ENCODE measurements around the gene SH3YL1. TPM values are rescaled to one million over a fixed set of nuclear protein-coding genes. Genes with fewer than 3 reads are reported as not detected.

SH3YL1 gene
- total RNA-seq, 2 donors from 2014 or later = 28.6 to 40.6 TPM

- Histone ChIP-seq H3K27me3 (replicated peaks; ENCODE audit: insufficient read depth) (no peaks in the 10 kb centered on the region), H3K36me3 (no peaks in the 10 kb centered on the region), H3K4me3 (no peak overlapping the region), H3K27ac (no peak overlapping the region), H3K4me1 (ENCODE audit: control insufficient read depth in 1 of 2, low read depth in 2 of 2) (peaks cover 0 to 41% of the 10 kb centered on the region in 2 donors), H3K9me3 (no peaks in the 10 kb centered on the region)
- DNase-seq (ENCODE audit: low spot score) = no peak
- TF ChIP-seq CTCF (IDR thresholded peaks at IDR 0.05) = no peak
- ATAC-seq (ENCODE audit: insufficient number of reproducible peaks, low FRiP score, low read depth) = no peak
Observed at GRCh38 chr2:202945-203344, 60.9 kb downstream of the SH3YL1 start.

- Histone ChIP-seq H3K4me3 (no peak overlapping the region), H3K36me3 (no peaks in the 10 kb centered on the region), H3K27ac (no peak overlapping the region), H3K4me1 (ENCODE audit: control insufficient read depth in 1 of 2, low read depth in 2 of 2) (peaks cover 0 to 41% of the 10 kb centered on the region in 2 donors), H3K27me3 (replicated peaks; ENCODE audit: insufficient read depth) (no peaks in the 10 kb centered on the region), H3K9me3 (no peaks in the 10 kb centered on the region)
- no peak for TF ChIP-seq CTCF (IDR thresholded peaks at IDR 0.05)
- ATAC-seq (ENCODE audit: insufficient number of reproducible peaks, low FRiP score, low read depth) = no peak
- DNase-seq (ENCODE audit: low spot score) = no peak
Observed at GRCh38 chr2:201648-202433, 62.0 kb downstream of the SH3YL1 start.

- ATAC-seq (ENCODE audit: insufficient number of reproducible peaks, low FRiP score, low read depth) = no peak
- Histone ChIP-seq H3K27ac (peak overlapping the region in 1 of 2 donors; percentile 22), H3K9me3 (no peaks in the 10 kb centered on the region)
Observed at GRCh38 chr2:199041-199966, 64.5 kb downstream of the SH3YL1 start.

GRCh38 chr2:196406-196805 is 67.4 kb downstream of the SH3YL1 start:
- H3K9me3 ChIP-seq = no peaks in the 10 kb centered on the region
- H3K4me1 ChIP-seq (ENCODE audit: control insufficient read depth in 1 of 2, low read depth in 2 of 2) = peaks cover 12 to 43% of the 10 kb centered on the region in 2 donors
- H3K4me3 ChIP-seq = no peak overlapping the region
- H3K36me3 ChIP-seq = no peaks in the 10 kb centered on the region
- no peak for DNase-seq (ENCODE audit: low spot score)
- TF ChIP-seq CTCF (IDR thresholded peaks at IDR 0.05) = no peak
- H3K27ac ChIP-seq = peak overlapping the region in 1 of 2 donors; percentile 48
- no peaks in the 10 kb centered on the region for H3K27me3 ChIP-seq (replicated peaks; ENCODE audit: insufficient read depth)
- no peak for ATAC-seq (ENCODE audit: insufficient number of reproducible peaks, low FRiP score, low read depth)

More at GRCh38 chr2:199041-199966, 64.5 kb downstream of the SH3YL1 start:
- TF ChIP-seq CTCF (IDR thresholded peaks at IDR 0.05) = no peak
- Histone ChIP-seq H3K4me1 (ENCODE audit: control insufficient read depth in 1 of 2, low read depth in 2 of 2) (peaks cover 6 to 54% of the 10 kb centered on the region in 2 donors), H3K4me3 (no peak overlapping the region), H3K36me3 (no peaks in the 10 kb centered on the region), H3K27me3 (replicated peaks; ENCODE audit: insufficient read depth) (no peaks in the 10 kb centered on the region)
- no peak for DNase-seq (ENCODE audit: low spot score)

- Histone ChIP-seq H3K4me3 (no peak overlapping the region), H3K4me1 (ENCODE audit: control insufficient read depth in 1 of 2, low read depth in 2 of 2) (peaks cover 12 to 39% of the 10 kb centered on the region in 2 donors), H3K9me3 (no peaks in the 10 kb centered on the region), H3K27me3 (replicated peaks; ENCODE audit: insufficient read depth) (no peaks in the 10 kb centered on the region), H3K27ac (peak overlapping the region; percentile 18 to 48), H3K36me3 (no peaks in the 10 kb centered on the region)
- ATAC-seq (ENCODE audit: insufficient number of reproducible peaks, low FRiP score, low read depth) (no peak), DNase-seq (ENCODE audit: low spot score) (no peak)
- no peak for TF ChIP-seq CTCF (IDR thresholded peaks at IDR 0.05)
Observed at GRCh38 chr2:195932-196331, 67.9 kb downstream of the SH3YL1 start.

Data from thoracic aorta (tissue), 2 donors.